Loucy (cell line): ENCODE data around the gene OTUD4.

Experiments
- CTCF ChIP-seq: fragments of 200-600 bp; sonication (generic); conservative IDR thresholded peaks from 2 replicates; pipeline ENCODE4 v1.5.1; 2014; ENCODE audit warnings: mild to moderate bottlenecking, antibody characterized with exemption, low read length
- EZH2phosphoT487 ChIP-seq: fragments of 200-600 bp; IDR thresholded peaks from 2 replicates; pipeline ENCODE4 v1.6.1; 2018; ENCODE audit warnings: antibody characterized with exemption, mild to moderate bottlenecking, moderate library complexity, borderline replicate concordance

- TF ChIP-seq CTCF (no peak), EZH2phosphoT487 (no peak)
These were observed 76.9 kb downstream of the OTUD4 start for GRCh38 chr4:145103496-145103895.
